GM21723 (cell line): ENCODE results near the gene COQ8B.
"Not testable (repeated sequence)": the region's sequence is repeated elsewhere in the genome, so short reads cannot be mapped to it uniquely, and the experiment has no call there.

ENCODE experiments used
- ATAC-seq: cut with Tn5 transposase; IDR thresholded peaks from one replicate; pipeline ENCODE4 v1.9.1; 2021; ENCODE audit warnings: mild to moderate bottlenecking, moderate library complexity; ENCODE audit not compliant: unreplicated experiment

COQ8B gene

GRCh38 chr19:40672573-40673299, 44.0 kb downstream of the COQ8B start:
- no peak for ATAC-seq

- ATAC-seq: no peak
Measured at GRCh38 chr19:40672038-40672437, 44.6 kb downstream of the COQ8B start.

- no peak for ATAC-seq
Measured at GRCh38 chr19:40671404-40671803, 45.3 kb downstream of the COQ8B start.

- ATAC-seq: no peak
Measured at GRCh38 chr19:40668991-40669614, 47.6 kb downstream of the COQ8B start.

GRCh38 chr19:40667602-40668001, 49.1 kb downstream of the COQ8B start:
- no peak for ATAC-seq

GRCh38 chr19:40666803-40667438, 49.8 kb downstream of the COQ8B start:
- ATAC-seq: no peak

- ATAC-seq: no peak
Measured at GRCh38 chr19:40663695-40664692, 52.7 kb downstream of the COQ8B start.

- peak; percentile 77 for ATAC-seq
Measured at GRCh38 chr19:40662925-40663694, 53.6 kb downstream of the COQ8B start.

GRCh38 chr19:40661616-40662015, 55.1 kb downstream of the COQ8B start:
- no peak for ATAC-seq

- ATAC-seq: no peak
Measured at GRCh38 chr19:40659566-40659965, 57.1 kb downstream of the COQ8B start.

- ATAC-seq: no peak
Measured at GRCh38 chr19:40659116-40659515, 57.6 kb downstream of the COQ8B start.

- ATAC-seq: no peak
Measured at GRCh38 chr19:40658031-40658430, 58.7 kb downstream of the COQ8B start.

GRCh38 chr19:40655684-40656083, 61.0 kb downstream of the COQ8B start:
- not testable (repeated sequence) for ATAC-seq

GRCh38 chr19:40652303-40652702, 64.4 kb downstream of the COQ8B start:
- ATAC-seq: not testable (repeated sequence)

- ATAC-seq: no peak
Measured at GRCh38 chr19:40650749-40651305, 65.9 kb downstream of the COQ8B start.

- not testable (repeated sequence) for ATAC-seq
Measured at GRCh38 chr19:40649903-40650675, 66.6 kb downstream of the COQ8B start.

- ATAC-seq: no peak
Measured at GRCh38 chr19:40646743-40647254, 69.9 kb downstream of the COQ8B start.

- no peak for ATAC-seq
Measured at GRCh38 chr19:40642757-40643305, 73.9 kb downstream of the COQ8B start.
